Skeletal muscle satellite cell (primary cell): ENCODE results near the gene GARIN1A.

Experiments used
- H3K27me3 ChIP-seq: 2 replicates; pipeline ENCODE4 v1.7.0; 2013; ENCODE audit warnings: low read length; ENCODE audit not compliant: control insufficient read depth, insufficient read depth
- H3K36me3 ChIP-seq: 2 replicates; pipeline ENCODE4 v1.7.0; 2013; ENCODE audit warnings: mild to moderate bottlenecking, control low read depth, low read length; ENCODE audit not compliant: insufficient read depth
- H3K4me1 ChIP-seq: 2 replicates; pipeline ENCODE4 v1.7.0; 2013; ENCODE audit warnings: low read length; ENCODE audit not compliant: control insufficient read depth, insufficient read depth
- H3K4me2 ChIP-seq: 2 replicates; pipeline ENCODE4 v1.7.0; 2013; ENCODE audit warnings: mild to moderate bottlenecking, low read length
- H3K4me3 ChIP-seq: 2 replicates; pipeline ENCODE4 v1.7.0; 2013; ENCODE audit warnings: low read length
- H3K9ac ChIP-seq: 2 replicates; pipeline ENCODE4 v1.7.0; 2013; ENCODE audit warnings: mild to moderate bottlenecking, low read depth, low read length, moderate library complexity
- H3K9me3 ChIP-seq: replicated peaks from 2 replicates; pipeline ENCODE4 v1.7.0; 2013; ENCODE audit warnings: mild to moderate bottlenecking, control low read depth, low read length

Gene GARIN1A

GRCh38 chr7:128703609-128704241 is 31.6 kb downstream of the GARIN1A start:
- H3K4me3 ChIP-seq, result no peak overlapping the region
- no peaks in the 10 kb centered on the region for H3K36me3 ChIP-seq
- no peaks in the 10 kb centered on the region for H3K4me1 ChIP-seq
- no peaks in the 10 kb centered on the region for H3K9me3 ChIP-seq
- peaks cover 7% of the 10 kb centered on the region for H3K27me3 ChIP-seq
- H3K9ac ChIP-seq, result no peak overlapping the region
- no peak overlapping the region for H3K4me2 ChIP-seq

- H3K36me3 ChIP-seq, result no peaks in the 10 kb centered on the region
- no peak overlapping the region for H3K9ac ChIP-seq
- H3K27me3 ChIP-seq, result peaks cover 7% of the 10 kb centered on the region
- no peak overlapping the region for H3K4me2 ChIP-seq
- H3K9me3 ChIP-seq, result no peaks in the 10 kb centered on the region
- H3K4me3 ChIP-seq, result no peak overlapping the region
- H3K4me1 ChIP-seq, result no peaks in the 10 kb centered on the region
Measured at GRCh38 chr7:128705891-128706333, 33.8 kb downstream of the GARIN1A start.

GRCh38 chr7:128707752-128708151 is 35.7 kb downstream of the GARIN1A start:
- Histone ChIP-seq H3K36me3 (no peaks in the 10 kb centered on the region), H3K4me1 (no peaks in the 10 kb centered on the region), H3K27me3 (peaks cover 7% of the 10 kb centered on the region), H3K9me3 (no peaks in the 10 kb centered on the region), H3K4me2 (no peak overlapping the region), H3K4me3 (no peak overlapping the region), H3K9ac (no peak overlapping the region)

- Histone ChIP-seq H3K9me3 (no peaks in the 10 kb centered on the region), H3K27me3 (peaks cover 7% of the 10 kb centered on the region), H3K4me1 (no peaks in the 10 kb centered on the region), H3K36me3 (no peaks in the 10 kb centered on the region), H3K4me2 (no peak overlapping the region), H3K4me3 (no peak overlapping the region), H3K9ac (no peak overlapping the region)
Measured at GRCh38 chr7:128708235-128708634, 36.1 kb downstream of the GARIN1A start.

GRCh38 chr7:128708824-128709223 is 36.7 kb downstream of the GARIN1A start:
- H3K4me3 ChIP-seq, result no peak overlapping the region
- H3K9ac ChIP-seq, result no peak overlapping the region
- no peak overlapping the region for H3K4me2 ChIP-seq
- H3K27me3 ChIP-seq, result peaks cover 7% of the 10 kb centered on the region
- no peaks in the 10 kb centered on the region for H3K4me1 ChIP-seq
- no peaks in the 10 kb centered on the region for H3K9me3 ChIP-seq
- no peaks in the 10 kb centered on the region for H3K36me3 ChIP-seq

- Histone ChIP-seq H3K36me3 (no peaks in the 10 kb centered on the region), H3K4me2 (no peak overlapping the region), H3K4me3 (no peak overlapping the region), H3K4me1 (no peaks in the 10 kb centered on the region), H3K9ac (no peak overlapping the region), H3K27me3 (peaks cover 8% of the 10 kb centered on the region), H3K9me3 (no peaks in the 10 kb centered on the region)
Measured at GRCh38 chr7:128710481-128710880, 38.4 kb downstream of the GARIN1A start.

GRCh38 chr7:128713794-128714193 is 41.7 kb downstream of the GARIN1A start:
- Histone ChIP-seq H3K27me3 (peaks cover 24% of the 10 kb centered on the region), H3K9ac (no peak overlapping the region)

GRCh38 chr7:128714701-128715495 is 42.8 kb downstream of the GARIN1A start:
- H3K9me3 ChIP-seq, result no peaks in the 10 kb centered on the region
- peaks cover 24% of the 10 kb centered on the region for H3K27me3 ChIP-seq
- H3K4me2 ChIP-seq, result no peak overlapping the region
- no peaks in the 10 kb centered on the region for H3K4me1 ChIP-seq
- no peak overlapping the region for H3K4me3 ChIP-seq
- H3K36me3 ChIP-seq, result no peaks in the 10 kb centered on the region
- H3K9ac ChIP-seq, result no peak overlapping the region

More at GRCh38 chr7:128713794-128714193, 41.7 kb downstream of the GARIN1A start:
- Histone ChIP-seq H3K36me3 (no peaks in the 10 kb centered on the region), H3K4me1 (no peaks in the 10 kb centered on the region), H3K4me3 (no peak overlapping the region), H3K4me2 (no peak overlapping the region), H3K9me3 (no peaks in the 10 kb centered on the region)

- H3K9me3 ChIP-seq, result no peaks in the 10 kb centered on the region
- no peak overlapping the region for H3K4me2 ChIP-seq
- peaks cover 24% of the 10 kb centered on the region for H3K27me3 ChIP-seq
- no peak overlapping the region for H3K4me3 ChIP-seq
- H3K4me1 ChIP-seq, result no peaks in the 10 kb centered on the region
- H3K9ac ChIP-seq, result no peak overlapping the region
- no peaks in the 10 kb centered on the region for H3K36me3 ChIP-seq
Measured at GRCh38 chr7:128718967-128719642, 47.0 kb downstream of the GARIN1A start.

GRCh38 chr7:128721376-128721775 is 49.3 kb downstream of the GARIN1A start:
- no peaks in the 10 kb centered on the region for H3K4me1 ChIP-seq
- no peaks in the 10 kb centered on the region for H3K36me3 ChIP-seq
- no peaks in the 10 kb centered on the region for H3K9me3 ChIP-seq
- no peak overlapping the region for H3K4me2 ChIP-seq
- H3K9ac ChIP-seq, result no peak overlapping the region
- H3K27me3 ChIP-seq, result peaks cover 15% of the 10 kb centered on the region
- H3K4me3 ChIP-seq, result no peak overlapping the region
